HG02763 (cell line): Measurements from ENCODE around the gene EIF2B4.

Source experiments
- ATAC-seq: cut with Tn5 transposase; IDR thresholded peaks from one replicate; pipeline ENCODE4 v1.9.1; 2021; ENCODE audit warnings: mild to moderate bottlenecking, moderate library complexity; ENCODE audit not compliant: unreplicated experiment

EIF2B4 gene

DNA sequence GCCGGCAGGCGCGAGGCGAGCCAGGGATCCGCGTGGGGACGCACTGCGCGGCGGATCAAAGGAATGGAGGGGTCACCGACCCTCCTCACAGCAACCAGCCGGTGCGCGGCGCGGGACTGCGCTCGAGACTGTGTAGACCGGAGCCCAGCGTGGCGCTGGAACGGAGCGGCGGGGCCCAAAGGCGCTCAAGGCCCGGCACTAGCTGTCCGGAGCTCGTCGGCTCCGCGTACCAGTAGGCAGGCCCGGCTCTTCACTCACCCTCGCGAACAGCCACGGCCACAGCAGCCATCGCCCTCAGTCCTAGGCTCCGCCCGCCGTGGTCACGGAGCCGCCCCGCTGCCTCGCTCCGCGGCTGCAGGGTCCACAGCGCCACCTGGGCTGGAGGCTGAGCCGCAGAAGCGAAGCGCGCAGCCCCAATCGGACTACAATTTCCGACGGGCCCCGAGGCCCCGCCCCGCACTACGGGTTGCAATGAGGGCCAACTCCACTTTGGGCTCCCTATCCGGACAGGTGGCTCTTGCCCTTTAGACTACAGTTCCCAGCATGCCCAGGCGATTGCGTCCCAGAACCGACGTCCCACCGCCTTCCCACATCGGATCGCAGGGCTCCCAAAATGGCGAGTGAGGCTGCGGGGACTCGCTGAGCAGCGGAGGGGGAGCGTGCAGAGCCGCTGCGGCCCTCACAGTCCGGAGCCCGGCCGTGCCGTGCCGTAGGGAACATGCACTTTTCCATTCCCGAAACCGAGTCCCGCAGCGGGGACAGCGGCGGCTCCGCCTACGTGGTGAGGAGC lies at the start of gene EIF2B4, which contains the start of gene SNX17:
EIF2B4 (minus strand) TSS at position 313 of the 790 bp plus-strand sequence; CDS start at position 289, 24 bp downstream.
SNX17 (plus strand) TSS at position 591 of the 790 bp plus-strand sequence; CDS start at position 719, 128 bp downstream.
- peak; percentile 80 for ATAC-seq

DNA sequence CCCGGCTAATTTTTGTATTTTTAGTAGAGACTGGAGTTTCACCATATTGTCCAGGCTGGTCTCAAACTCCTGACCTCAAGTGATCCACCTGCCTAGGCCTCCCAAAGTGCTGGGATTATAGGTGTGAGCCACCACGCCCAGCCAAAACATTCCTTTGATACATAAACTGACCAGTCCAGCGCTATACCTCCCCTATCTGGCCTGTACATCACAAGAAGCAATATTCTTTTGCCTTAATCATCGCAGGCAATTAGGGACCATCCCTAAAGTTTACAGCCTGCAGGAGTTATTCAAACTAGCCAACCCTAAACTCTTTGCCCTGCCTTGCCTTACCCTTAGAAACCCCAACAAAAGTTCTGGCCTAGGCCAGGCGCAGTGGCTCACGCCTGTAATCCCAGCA lies 46.0 kb upstream of the EIF2B4 start:
- no peak for ATAC-seq

DNA sequence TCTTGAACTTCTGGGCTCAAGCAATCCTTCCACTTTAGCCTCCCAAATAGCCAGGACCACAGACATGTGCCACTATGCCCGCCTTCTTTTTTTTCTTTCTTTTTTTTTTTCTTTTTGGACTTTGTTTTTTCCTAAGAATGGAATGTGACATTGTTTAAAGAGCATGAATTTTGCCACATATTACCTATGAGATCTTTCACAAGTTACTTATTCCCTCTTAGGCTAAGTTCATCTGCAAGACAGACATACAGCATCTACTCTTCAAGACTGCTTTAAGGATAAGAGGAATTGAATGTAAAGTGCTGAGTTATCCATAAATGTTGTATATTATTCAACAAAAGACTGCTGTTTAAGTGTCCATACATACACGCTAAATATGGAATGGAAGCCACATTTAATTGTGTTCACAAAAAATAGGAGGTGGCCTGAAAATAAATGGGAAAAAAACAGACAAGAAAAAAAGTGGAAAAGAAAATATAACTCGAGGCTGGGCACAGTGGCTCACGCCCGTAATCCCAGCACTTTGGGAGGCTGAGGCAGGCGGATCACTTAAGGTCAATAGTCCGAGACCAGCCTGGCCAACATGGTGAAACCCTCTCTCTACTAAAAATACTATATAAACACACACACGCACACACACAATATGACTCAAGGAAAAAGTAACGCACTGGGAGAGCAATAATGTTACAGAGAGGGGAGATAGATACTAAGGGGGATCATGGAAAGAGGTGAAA lies 42.4 kb upstream of the EIF2B4 start:
- no peak for ATAC-seq

DNA sequence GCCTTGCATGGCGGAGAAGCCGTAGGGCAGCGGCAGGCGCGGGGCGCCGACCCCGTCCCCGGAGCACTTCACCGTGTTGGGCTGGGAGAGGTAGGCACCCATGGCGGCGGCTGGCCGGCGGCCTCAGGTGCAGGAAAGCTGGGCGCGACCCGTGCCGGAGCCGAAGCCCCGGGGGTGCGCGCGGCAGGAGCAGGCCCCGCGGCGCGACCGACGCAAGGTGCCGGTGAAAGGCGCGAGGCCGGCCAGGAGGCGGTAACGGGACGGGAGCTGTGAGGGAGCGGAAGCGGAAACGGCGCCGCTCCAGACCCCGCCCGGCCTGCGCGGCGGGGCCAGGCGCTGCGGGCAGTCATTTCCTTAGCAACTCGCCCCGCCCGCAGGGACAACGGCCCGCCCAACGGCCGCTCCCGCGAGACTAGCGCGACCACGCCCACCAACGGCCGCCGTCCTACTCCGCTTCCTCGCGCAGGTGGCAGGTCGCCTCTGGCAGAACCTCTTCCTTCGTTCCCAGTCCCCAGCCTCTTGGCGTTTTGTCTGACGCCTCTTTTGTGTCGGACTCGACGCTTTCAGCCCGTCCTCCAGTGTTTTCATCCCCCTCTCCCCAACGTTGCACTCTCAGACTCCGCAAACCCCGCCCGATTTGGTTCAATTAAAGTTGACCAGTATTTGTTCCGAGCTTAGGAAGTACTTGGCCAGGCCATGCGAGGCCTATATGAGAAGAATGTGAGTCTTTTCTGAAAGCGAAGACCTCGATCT lies 39.4 kb upstream of the EIF2B4 start, which contains the start of gene PPM1G:
PPM1G (minus strand) TSS at position 271 of the 753 bp plus-strand sequence; CDS start at position 102, 169 bp downstream.
- ATAC-seq = peak; percentile 94

DNA sequence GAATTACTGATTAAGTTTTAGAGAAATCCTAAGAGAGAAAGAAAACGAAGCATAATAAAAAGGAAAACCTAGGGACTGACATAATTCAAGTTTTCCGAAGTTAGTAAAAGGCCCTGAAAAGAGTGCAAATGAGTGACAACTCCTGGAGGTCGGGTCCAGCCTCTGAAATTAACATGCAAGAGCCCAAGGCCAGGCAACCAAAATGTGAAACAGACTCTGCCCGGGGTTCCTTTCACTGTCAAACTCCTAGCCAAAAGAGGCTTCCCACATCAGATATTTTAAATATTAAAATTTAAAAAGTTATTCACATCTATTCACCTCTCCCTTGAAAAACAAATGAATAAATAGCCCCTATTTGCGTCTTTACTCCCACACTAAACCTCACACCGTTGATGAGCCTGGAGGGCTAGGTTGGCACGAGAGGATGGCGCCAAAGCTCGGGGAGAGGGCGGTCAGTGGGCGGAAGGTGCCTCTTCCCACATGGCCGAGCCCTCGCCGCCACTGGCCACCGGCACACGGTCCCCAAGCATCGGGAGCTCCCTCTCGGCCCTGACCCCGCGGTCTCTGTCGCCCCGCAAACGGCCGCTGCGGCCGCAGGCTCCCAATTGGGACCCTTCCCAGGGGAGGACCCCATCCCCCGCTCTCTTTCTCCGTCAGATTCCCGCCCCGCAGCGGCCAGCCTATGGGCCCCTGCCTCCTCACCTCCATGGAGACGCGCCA lies 38.6 kb upstream of the EIF2B4 start:
- peak; percentile 23 for ATAC-seq

DNA sequence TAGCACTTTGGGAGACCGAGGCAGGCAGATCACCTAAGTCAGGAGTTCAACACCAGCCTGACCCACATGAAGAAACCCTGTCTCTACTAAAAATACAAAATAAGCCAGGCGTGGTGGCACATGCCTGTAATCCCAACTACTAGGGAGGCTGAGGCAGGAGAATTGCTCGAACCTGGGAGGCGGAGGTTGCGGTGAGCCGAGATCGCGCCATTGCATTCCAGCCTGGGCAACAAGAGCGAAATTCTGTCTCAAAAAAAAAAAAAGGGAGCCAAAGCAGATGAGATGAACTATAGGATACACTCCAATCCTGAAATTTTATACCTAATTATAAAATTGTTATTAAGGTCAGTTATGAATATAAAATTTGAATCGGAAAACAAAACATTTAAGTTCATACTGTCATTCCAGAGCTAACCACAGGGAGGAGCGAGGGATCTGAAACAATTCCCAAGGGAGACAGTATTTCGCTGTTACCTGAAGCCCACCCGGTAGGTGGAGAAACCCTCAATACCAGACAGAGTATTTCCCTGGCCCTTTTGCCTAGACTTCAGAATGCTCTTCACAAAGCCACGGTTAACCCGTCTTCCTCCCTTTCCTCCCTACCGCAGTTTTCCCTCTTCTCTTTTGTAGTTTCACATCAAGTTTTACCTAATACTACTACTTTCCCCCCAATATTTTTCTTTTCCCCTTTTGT lies 37.8 kb upstream of the EIF2B4 start:
- no peak for ATAC-seq

DNA sequence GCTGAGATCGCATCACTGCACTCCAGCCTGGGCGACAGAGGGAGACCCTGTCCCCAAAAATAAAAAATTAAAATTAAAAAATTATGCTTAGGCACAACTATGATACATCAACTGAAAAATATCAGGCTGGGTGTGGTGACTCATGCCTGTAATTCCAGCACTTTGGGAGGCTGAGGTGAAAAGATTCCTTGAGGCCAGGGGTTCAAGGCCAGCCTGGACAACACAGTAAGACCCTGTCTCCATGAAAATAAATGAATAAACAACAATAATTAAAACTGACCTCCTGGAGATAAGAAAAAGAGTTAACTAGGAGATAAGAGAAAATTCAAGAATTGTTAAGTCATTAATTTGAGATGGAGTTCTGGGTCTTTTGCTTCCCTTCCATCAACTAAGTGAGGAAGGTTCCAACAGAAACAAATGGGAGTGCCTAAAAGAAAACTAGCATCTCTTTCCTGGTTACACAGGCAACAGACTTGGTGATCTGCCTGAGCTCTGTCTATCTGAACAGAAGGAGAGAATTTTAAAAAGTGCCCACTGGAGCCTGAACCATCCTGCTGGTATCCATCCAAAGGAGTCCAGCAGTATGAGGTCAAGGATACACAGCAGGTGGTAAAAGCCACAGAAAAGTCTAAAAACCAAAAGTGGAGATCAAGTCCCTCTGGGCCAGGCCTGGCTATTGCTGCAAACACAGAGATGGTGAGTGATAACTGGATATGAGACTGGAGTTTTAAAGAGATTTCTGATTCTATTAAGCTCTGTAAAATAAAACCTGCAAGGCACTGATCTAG lies 30.4 kb upstream of the EIF2B4 start:
- no peak for ATAC-seq

DNA sequence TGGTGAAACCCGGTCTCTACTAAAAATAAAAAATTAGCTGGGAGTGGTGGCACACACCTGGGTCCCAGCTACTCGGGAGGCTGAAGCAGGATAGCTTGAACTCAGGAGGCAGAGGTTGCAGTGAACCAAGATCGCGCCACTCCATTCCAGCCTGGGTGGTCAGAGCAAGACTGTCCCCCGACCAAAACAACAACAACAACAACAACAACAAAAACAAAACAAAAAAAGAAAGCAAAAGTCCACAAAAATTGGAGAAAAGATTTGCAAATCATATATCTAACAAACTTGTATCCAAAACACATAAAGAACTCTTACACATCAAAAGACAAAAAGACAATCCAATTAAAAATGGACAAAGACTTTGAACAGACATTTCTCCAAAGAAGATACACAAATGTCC lies 28.8 kb upstream of the EIF2B4 start:
- ATAC-seq = no peak

DNA sequence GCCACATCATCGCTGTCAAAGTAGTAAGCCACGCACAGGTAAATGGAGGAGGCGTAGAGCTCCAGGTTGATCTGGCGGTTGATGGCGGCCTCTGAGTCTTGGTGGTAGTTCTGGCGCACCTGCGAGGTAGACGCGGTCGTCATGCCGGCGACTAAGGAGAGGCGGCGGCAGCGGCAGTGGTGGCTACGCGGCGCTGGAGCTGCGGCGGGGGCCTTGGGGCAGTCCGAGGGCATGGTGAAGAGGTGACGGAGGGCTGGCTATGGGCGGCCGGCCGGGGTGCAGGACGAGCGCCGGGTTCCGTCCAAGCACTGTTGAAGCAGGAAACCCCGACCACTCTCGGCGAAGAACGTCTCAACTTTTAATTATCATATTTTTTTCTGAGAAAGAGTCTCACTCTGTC lies 23.1 kb upstream of the EIF2B4 start:
- no peak for ATAC-seq

DNA sequence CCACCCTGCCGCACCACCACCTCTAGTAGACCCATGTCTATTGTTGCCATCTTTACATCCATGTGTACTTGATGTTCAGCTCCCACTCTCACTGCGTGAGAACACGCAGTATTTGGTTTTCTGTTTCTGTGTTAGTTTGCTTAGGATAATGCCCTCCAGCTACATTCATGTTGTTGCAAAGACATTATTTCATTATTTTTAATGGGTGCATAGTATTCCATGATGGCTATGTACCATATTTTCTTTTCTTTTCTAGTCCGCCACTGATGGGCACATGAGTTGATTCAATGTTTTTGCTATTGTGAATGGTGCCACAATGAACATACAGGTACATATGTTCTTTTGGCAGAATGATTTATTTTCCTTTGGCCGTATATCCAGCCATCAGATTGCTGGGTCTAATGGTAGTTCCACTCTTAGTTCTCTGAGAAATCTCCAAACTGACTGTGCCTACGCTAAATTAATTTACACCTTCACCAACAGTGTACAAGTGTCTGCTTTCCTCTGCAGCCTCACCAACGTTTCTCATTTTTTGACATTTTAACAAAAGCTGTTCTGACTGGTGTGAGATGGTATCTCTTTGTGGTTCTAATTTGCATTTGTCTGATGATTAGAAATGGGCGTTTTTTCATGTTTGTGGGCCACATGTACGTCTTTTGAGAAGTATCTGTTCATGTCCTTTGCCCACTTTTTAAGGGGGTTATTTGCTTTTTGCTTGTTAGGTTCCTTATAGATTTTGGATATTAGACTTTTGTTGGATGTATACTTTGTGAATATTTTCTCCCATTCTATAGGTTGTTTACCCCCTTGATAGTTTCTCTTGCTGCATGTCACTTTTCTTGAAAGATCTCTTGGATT lies 20.9 kb upstream of the EIF2B4 start:
- ATAC-seq = no peak

DNA sequence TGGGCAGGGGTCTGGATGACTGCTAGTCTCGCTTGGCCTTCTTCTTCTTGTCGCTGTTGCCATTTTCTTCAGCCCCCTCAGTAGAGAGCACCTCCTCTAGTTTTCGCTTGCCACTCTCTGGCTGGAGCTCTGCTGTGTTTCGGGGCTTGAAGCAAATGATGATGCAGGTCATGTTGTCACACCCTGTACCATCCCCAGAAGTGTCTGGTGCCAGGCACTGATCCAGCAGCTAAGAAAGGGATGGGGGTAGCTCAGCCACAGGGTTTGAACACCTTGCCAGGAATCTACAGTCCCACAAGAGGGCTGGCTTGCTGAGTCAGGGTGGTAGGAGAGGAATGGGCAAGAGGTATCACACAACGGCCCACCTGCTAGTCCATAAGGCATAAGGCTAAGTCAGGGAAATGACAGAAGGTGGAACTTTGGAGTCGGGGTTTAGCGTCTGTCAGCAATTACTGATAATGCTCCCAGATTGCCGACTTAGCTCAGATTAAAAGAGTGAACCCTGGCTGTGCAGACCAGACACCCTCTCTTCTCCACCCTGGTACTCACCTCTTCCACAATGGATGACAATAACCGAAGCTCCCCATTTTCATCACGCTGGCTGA lies 11.5 kb upstream of the EIF2B4 start:
- ATAC-seq = no peak

DNA sequence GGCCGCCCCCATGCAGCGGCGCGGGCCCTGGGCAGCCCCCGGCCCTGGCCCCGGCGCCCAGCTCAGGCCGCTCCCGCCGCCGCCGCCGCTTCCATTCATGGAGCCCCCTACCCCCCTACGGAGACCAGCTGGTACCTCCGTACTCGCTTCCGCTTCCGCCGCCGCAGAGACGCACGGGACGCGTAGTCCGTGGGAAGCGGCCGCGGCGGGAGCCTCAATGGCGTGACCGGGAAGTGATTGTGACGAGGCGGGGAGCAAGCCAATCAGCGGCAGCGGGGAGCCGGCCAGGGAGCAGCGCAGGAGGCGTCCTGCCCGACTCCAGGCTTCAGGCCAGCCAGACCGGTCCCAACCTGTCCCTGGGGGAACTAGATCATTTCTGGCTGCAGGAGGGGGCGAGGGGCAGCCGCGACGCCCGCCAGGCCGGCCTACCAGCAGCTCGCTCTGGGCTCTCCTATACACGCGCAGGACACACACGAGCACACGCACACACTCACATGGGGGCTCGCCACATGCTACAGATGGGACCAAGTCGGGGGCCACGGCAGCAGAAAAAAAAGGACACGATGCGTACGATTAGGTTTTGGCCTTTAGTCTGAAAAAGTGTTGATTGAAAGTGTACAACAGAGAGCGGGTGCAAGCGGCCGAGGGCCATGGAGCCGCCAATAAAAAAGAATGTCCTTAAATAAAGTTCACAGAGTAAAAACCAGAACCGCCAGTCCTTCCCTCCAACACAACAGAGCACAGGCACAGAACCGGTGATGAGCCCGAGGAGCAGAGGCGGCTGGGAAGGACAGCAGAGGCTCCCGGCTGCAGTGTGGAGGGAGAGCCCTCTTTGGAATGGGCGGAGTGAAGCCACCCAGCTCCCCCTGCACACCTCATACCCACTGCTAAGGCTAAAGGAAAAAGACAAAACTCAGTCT lies 10.7 kb upstream of the EIF2B4 start, which contains the start of gene ZNF513:
ZNF513 (minus strand) TSS at position 109 of the 920 bp plus-strand sequence. CDS start 208 bp downstream, outside the sequence.
- peak; percentile 86 for ATAC-seq

DNA sequence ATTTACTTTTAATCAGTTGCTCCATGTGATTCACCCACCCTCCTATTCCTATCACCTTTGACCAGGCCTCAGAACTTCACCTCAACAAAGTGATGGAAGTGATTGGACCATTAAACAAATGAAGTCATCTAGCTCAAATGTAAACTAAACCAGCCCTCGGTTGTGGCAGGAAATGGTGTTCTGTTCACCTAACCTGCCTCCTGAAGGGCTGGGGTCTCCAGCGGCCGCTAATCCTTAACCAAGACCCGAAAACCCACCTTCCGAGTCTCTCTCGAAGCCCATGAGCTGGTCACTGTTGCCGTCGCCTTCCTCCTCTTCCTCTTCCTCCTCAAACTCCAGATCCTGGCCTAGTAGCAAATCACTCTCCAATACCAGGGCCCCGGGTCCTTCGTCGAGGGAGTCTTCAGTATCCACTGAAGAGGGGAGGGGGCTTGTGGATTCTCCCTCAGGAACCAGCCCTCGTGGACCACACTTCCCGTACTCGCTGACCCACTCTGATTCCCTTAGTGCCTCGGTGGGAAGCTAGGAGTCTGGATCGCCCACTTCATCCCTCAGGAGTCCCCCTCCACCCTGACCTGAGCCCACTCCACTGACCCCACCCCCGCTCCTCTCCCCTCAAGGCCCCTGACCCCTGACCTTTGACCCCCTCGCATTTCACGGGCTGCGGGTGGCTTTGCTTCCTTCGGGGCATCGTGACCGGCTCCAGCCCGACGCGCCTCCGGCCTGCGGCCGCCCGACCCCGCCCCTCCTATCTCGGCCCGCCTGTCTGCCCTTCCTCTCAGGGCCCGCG lies 9.9 kb upstream of the EIF2B4 start:
- ATAC-seq = peak; percentile 30

DNA sequence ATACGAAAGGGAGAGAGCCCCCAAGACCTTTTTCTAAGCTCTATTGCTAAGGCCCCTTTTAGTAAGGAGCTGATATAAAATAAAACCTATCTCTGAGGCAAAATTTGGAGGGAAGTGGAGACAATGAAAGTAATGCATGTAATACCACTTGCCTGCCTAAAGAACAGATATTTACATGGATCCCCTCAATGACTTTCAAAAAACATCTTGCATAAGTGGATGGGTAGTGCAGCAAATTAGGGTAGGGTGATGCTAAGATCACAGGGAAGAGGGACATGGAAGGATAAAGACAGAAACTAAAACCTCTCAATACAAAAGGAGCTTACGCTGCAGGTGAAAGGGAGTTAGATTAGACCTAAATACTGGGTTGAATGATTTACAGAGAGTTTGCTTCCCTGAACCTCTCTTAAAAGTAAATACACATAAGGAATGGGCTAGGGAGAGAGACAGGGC lies 9.3 kb upstream of the EIF2B4 start:
- no peak for ATAC-seq

DNA sequence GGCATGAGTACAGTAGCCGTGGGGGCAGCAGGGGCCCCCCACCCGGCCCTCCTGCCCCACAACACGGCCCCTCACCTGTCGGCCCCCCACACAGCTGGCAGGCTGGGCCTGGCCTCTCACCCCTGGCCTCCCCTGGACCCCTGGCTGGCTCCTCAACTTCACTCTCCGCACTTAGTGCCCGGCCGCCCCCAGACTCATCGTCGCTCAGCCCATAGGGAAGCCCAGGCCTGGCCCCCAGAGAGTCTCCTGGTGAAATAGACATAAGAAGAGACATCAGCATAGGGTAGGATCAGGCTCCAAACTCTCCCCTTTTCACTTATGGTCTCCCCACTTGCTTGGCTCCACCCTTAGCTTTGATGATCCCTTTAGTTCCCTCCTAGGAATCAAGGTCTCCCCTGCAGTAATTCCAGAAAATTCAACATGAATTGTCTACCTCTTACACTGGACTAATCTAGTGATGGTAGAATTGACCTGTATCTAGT lies 8.7 kb upstream of the EIF2B4 start:
- ATAC-seq = no peak
